Astrocyte of the hippocampus (primary cell): ENCODE measurements around the gene STARD8.

Experiments used
- DNase-seq: peaks from one replicate; pipeline ENCODE4 v3.0.0; 2011; ENCODE audit warnings: low read depth, low spot score

STARD8 gene

DNA sequence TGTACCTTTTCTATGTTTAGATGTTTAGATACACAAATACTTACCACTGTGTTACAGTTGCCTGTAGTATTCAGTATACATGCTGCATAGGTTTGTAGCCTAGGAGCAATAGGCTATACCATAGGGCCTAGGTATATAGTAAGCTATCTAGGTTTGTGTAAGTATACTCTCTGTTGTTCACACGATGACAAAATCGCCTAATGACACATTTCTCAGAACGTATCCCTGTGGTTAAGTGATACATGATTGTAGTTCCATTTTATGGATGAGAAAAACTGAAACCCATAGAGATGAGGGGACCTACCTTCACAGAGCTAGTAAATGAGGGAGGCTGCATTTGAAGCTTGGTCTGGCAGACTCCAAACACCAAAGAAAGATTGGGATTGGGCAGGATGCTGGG is 102.0 kb downstream of the STARD8 start:
- DNase-seq = no peak

DNA sequence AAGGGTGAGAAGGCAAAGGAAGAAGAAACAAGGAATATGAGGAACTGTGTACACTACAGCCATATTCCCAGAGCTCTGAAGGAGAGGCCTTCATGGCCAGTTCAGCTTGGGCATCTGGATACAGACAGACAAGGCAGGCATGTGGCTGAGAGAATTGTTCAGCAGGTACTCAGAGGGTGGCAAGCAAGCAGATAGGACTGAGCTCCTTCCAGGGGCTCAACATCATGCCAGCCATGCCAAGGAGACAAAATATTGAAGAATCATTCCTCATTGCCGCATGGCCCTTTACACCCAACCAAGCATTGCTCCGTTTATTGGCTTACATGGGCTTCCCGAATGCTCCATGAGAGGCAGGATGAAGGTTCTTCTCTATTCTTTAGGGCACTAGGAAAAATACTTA is 102.8 kb downstream of the STARD8 start:
- DNase-seq = no peak

DNA sequence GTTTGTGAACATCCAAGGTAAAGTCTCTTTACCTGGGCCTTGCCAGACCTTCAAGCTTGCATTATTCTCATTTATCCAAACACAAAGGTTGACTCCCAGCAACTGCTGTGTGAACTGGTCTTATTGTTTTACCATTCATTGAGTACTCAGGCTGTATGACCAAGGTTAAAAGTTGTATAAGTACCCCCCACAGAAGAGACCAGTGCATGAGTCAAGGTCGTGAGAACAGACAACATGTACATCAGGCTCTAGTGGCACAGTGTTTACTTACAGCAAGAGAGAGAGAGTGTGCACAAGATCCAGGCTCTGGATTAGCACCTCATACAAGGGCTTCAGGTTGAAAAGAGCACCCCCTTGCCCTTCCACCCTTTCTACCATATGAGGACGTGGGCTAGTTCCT is 103.9 kb downstream of the STARD8 start:
- no peak for DNase-seq

DNA sequence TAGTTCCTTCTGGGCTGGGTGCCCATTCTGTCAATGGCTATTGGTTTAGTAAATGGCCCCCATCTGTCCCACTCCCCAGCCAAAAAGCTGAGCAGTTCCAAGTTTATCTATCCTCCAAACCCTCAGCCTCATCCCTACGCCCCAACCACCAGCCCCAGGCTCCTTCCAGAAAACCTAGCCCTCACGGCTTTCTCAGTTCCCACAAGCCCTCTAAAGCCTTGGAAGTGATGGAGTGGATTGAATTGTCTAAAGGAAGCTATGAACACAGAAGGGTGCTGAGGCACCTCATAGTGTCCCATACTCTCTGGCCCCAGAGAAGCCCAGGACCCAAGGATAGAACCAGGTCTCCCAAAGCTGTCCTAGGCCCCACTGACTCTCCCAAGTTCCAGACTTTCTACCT is 105.8 kb downstream of the STARD8 start:
- no peak for DNase-seq

DNA sequence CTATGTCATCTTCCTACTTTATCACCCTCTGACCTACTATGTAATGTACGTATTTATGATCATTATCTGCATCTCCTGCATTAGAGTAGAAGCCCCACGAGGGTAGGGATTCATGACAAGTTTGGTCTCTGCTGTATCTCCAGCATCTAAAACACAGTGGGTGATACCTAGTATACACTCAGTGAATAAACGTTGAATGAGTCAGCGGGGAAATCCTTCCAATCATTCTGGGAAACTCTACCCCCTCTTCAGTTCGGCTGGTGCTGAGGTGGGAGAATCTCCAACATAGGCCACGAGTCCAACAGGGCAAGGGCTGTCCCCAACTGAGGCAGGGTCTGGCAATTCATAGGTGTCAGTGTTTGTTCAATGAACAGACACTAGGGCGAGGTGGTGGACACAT is 106.9 kb downstream of the STARD8 start:
- no peak for DNase-seq

DNA sequence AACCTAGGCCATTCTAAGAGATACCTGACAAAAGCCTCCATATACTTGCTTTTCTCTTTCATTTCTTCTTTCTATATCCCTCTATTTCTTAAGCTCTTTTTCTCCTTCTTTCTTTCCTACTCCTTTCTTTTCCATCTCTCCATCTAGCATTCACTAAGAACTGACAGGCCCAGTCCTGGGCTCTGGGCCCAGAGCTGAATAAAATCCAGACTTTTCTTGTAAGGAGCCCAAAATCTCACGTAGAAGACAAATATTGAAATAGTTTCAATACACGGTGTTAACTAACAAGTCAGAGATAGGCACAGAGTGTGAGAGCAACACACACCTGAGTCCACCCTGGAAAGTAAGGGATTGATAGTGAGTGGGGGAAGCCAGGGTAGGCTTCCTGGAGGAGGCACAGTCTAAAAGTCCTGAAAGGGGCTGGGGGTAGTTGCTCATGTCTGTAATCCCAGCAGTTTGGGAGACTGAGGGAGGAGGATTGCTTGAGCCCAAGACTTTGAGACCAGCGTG is 108.2 kb downstream of the STARD8 start:
- no peak for DNase-seq

DNA sequence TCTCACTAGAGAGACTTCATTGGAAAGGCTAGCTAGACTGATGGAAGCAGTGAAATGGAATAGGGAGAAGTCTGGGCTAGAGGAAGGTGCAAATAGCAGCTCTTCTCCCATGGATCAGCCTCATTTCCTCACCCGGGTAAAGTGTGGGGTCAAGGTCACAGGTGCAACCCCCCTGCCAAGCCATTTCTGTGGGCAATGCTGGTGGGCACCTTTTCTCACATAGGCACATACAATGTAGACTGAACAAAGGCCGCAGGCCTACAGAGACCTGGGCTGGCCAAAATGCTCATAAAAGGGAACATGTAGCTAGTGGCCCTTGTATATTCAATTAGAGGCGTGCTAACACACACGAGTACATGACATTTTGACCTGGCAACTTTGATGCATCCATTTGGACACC is 109.9 kb downstream of the STARD8 start:
- no peak for DNase-seq

DNA sequence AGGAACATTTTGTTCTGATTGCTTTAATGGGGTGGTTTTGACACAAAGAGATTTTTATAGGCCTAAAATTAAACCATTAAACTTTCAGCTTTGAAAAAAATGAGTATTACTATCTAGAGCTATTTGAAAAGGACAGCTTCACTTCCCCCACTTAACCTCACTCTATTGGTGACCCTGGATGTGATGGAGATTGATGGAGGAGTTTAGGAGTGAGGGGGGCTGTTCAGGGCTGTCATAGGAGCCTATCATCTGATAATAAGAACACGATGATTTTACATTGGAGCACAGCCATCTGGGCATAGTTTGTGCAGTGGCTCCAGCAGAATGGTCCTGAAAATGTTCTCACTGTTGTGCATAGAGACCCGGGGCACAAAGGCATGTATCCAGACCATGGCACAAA is 110.3 kb downstream of the STARD8 start:
- DNase-seq = no peak

DNA sequence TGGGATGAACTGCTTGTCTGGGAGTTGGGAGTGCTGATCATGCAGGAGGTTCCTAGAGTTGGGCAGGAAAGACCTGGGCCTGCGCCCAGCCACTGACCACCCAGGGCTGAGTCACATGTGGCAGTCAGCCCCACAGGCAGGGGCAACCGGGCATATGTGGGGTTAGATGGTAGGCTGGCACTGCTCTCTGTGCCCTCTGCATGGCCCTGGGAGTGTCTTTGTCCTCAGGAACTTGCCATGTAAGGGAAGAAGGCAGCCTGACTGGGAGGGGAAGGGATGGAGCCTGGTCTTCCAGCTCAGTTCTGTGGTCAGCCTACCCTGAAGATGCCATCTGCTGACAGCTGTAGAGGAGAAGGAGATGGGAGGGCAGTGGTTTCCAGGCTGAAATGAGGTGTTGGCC is 111.2 kb downstream of the STARD8 start:
- DNase-seq = no peak

DNA sequence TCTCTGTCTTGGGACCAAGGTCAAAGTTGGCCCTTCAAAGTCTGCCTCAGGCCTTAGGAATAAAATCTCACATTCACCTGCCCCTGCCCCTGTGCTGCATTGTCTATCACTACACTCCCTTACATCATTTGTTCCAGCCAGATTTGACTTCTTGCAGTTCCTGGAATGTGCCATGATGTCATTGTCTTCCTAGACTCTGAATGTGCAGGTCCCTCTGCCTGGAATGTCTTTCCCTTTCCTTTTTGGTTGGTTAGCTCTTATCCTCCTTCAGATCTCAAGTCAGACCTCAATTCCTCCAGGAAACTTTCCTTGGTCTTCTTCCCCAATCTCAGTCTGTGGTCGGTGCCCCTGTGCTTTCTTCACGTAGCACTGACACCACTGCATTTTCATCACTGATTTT is 113.6 kb downstream of the STARD8 start:
- no peak for DNase-seq

DNA sequence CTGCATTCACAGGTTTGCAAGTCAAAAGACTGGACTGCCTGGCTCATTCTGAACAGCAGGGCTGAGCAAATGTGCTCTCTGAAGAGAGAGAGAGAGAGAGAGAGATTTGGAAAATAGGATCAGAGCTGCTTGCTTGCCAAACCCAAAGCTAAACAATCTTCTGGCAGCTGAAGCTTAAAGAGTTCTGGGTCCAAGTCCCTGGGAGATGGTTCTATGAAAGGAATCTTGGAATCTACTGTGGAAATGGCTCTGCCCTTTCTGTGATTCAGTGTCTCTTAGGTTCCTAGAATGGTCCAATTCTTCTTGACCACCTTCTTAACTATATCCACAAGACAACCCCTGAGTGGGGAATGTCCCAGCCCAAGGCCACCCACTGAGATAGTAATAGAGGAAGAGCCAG is 115.3 kb downstream of the STARD8 start:
- no peak for DNase-seq

DNA sequence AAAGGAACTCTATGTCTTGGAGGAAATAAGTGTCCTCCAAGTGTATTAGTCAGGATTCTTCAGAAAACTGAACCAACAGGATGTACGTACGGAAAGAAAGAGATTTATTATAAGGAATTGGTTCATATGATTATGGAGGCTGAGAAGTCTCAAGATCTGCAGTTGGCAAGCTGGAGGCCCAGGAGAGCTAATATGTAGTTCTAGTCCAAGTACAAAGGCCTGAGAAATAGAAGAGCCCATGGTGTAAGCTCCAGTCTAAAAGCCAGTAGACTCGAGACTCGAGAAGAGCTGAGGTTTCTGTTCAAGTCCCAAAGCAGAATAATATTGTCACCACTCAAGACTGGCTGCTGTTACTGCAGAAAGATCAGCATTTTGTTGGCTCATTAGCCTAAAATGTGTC is 116.0 kb downstream of the STARD8 start:
- no peak for DNase-seq
